Measurements from ENCODE around the gene MED12L. TPM values are rescaled to one million over a fixed set of nuclear protein-coding genes. Genes with fewer than 3 reads are reported as not detected.

Gene MED12L
- total RNA-seq, 4 donors from 2014 or later = 1.6 to 23.7 (median 4.0) TPM

DNA sequence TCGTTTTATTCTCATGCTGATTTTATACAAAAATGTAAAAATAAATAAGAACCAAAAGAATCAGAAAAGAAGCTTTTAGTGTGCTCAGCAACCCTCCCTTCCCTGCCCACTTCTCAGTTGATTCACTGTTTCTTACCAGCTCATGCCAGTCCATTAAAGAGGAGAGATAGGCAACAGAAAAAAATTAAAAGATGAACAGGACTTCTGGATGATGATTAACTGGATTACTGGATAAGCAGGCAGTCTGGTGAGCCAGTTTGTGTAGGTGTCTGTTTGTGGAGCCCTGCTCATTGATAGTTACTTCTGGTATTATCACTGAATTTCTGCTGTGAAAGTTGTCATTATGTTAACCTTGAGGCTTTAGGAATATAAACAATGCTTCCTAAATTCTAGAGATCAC lies 132.7 kb downstream of the MED12L start:
- no peaks in the 10 kb centered on the region for H3K36me3 ChIP-seq
- H3K27ac ChIP-seq = no peak overlapping the region
- intact Hi-C loops (cut with DNase I) = no loop called here
- no peaks in the 10 kb centered on the region for H3K4me1 ChIP-seq
- WGBS, 2 donors = 70 to 74% methylated on average over 1 of the region's 1 CpG
- no peak for TF ChIP-seq CTCF (IDR thresholded peaks at IDR 0.05)
- no peak for TF ChIP-seq POLR2A (IDR thresholded peaks at IDR 0.05)
- H3K9me3 ChIP-seq = no peaks in the 10 kb centered on the region
- no peak overlapping the region for H3K4me3 ChIP-seq (replicated peaks in 1 of 3)
- DNase-seq = no peak
- no peaks in the 10 kb centered on the region for H3K27me3 ChIP-seq

- Histone ChIP-seq H3K4me1 (no peaks in the 10 kb centered on the region), H3K4me3 (replicated peaks in 1 of 3) (no peak overlapping the region), H3K9me3 (no peaks in the 10 kb centered on the region), H3K36me3 (no peaks in the 10 kb centered on the region), H3K27me3 (no peaks in the 10 kb centered on the region), H3K27ac (no peak overlapping the region)
- intact Hi-C loops (cut with DNase I) = no loop called here
- 68 to 84% methylated on average over 1 of the region's 1 CpG for WGBS, 2 donors
- DNase-seq = no peak
- TF ChIP-seq CTCF (IDR thresholded peaks at IDR 0.05) = no peak
- no peak for TF ChIP-seq POLR2A (IDR thresholded peaks at IDR 0.05)
Measured at GRCh38 chr3:151219056-151219455, 133.6 kb downstream of the MED12L start.

GRCh38 chr3:151224268-151224866 lies 138.9 kb downstream of the MED12L start:
- H3K27ac ChIP-seq = no peak overlapping the region
- H3K4me1 ChIP-seq = peaks cover 7 to 12% of the 10 kb centered on the region in 2 donors
- DNase-seq = no peak
- 90 to 93% methylated on average over 4 of the region's 4 CpGs for WGBS, 2 donors
- H3K4me3 ChIP-seq (replicated peaks in 1 of 3) = no peak overlapping the region
- no peaks in the 10 kb centered on the region for H3K27me3 ChIP-seq
- TF ChIP-seq CTCF (IDR thresholded peaks at IDR 0.05) (no peak), POLR2A (IDR thresholded peaks at IDR 0.05) (no peak)
- H3K36me3 ChIP-seq = no peaks in the 10 kb centered on the region
- intact Hi-C loops (cut with DNase I) = no loop called here
- no peaks in the 10 kb centered on the region for H3K9me3 ChIP-seq

GRCh38 chr3:151225040-151225975 lies 139.8 kb downstream of the MED12L start:
- TF ChIP-seq CTCF (IDR thresholded peaks at IDR 0.05) (no peak), POLR2A (IDR thresholded peaks at IDR 0.05) (no peak)
- 79 to 83% methylated on average over 9 of the region's 9 CpGs for WGBS, 2 donors
- no peak overlapping the region for H3K4me3 ChIP-seq (replicated peaks in 1 of 3)
- no peak overlapping the region for H3K27ac ChIP-seq
- H3K27me3 ChIP-seq = no peaks in the 10 kb centered on the region
- intact Hi-C loops (cut with DNase I) = loop anchor here (5.0 kb wide), 1 partner anchor 57 kb away; no protein-coding TSS in a partner anchor
- H3K9me3 ChIP-seq = no peaks in the 10 kb centered on the region
- no peaks in the 10 kb centered on the region for H3K36me3 ChIP-seq
- peaks cover 7 to 12% of the 10 kb centered on the region in 2 donors for H3K4me1 ChIP-seq
- no peak for DNase-seq

DNA sequence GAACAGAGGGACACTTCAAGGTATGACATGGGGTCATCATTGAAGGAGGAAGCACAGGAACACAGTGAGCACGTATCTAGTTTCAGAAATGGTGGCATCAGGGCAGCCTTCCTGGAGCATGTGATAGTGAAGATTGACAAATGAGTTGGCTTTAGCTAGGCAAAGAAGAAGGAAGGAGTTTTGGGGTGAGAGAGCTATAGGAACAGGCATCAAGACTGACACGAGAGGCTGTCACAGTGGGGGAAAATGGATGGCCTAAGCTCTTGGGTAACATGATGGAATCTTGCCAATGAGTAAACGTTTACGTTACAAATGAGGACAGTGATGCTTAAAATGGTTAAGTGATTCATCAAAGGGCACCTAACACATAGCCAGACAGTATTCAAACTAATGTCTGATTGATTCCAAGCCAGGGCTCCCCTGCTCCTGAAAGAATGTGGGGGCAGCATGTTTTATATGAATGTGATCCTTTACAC lies 140.7 kb downstream of the MED12L start:
- Histone ChIP-seq H3K4me3 (replicated peaks in 1 of 3) (no peak overlapping the region), H3K27ac (no peak overlapping the region), H3K27me3 (no peaks in the 10 kb centered on the region), H3K4me1 (peaks cover 7 to 12% of the 10 kb centered on the region in 2 donors), H3K9me3 (no peaks in the 10 kb centered on the region), H3K36me3 (no peaks in the 10 kb centered on the region)
- DNase-seq = no peak
- intact Hi-C loops (cut with DNase I) = loop anchor here (5.0 kb wide), 1 partner anchor 56 kb away; no protein-coding TSS in a partner anchor
- TF ChIP-seq POLR2A (IDR thresholded peaks at IDR 0.05) (no peak), CTCF (IDR thresholded peaks at IDR 0.05) (no peak)
- 68 to 69% methylated on average over 4 of the region's 4 CpGs for WGBS, 2 donors

All from thyroid gland (tissue), 4 donors.